IMR-90 (cell line): ENCODE results near the gene CSGALNACT2. TPM values are rescaled to one million over a fixed set of nuclear protein-coding genes. Genes with fewer than 3 reads are reported as not detected.

Experiments used
- ATAC-seq: fragments of 200-7000 bp; cut with Tn5 transposase; 2 replicates; pipeline ENCODE4 v1.9.1; 2020; ENCODE audit warnings: low read depth, mild to moderate bottlenecking, moderate library complexity
- BruUV-seq: library from RNA; stranded (reverse); fragments of 400-500 nt; replicated peaks from 2 replicates; lab custom pipeline; 2021; lab: Mats Ljungman, UMichigan
- CTCF ChIA-PET: fragments of 300-600 bp; formaldehyde crosslinking; extraction: SDS; loops from one replicate; lab custom pipeline; 2021; ENCODE audit warnings: antibody characterized with exemption; lab: Yijun Ruan, JAX
- POLR2A ChIA-PET: fragments of 300-600 bp; sonication (Branson Sonifier 250); formaldehyde crosslinking; loops from one replicate; lab custom pipeline; 2022; ENCODE audit warnings: antibody characterized with exemption; ENCODE audit not compliant: unreplicated experiment; lab: Charles Lee
- DNase-seq: peaks from one replicate; pipeline ENCODE4 v3.0.0; 2013
- H2AFZ ChIP-seq: replicated peaks from 2 replicates; pipeline ENCODE3; 2013; ENCODE audit warnings: low read length, mild to moderate bottlenecking; ENCODE audit not compliant: poor library complexity
- H2AK5ac ChIP-seq: 2 replicates; pipeline ENCODE4 v1.6.1; 2013; ENCODE audit warnings: low read depth, low read length, inconsistent platforms
- H2AK9ac ChIP-seq: replicated peaks from 2 replicates; pipeline ENCODE3; 2013; ENCODE audit warnings: mild to moderate bottlenecking, low read depth, low read length, moderate library complexity; ENCODE audit not compliant: poor library complexity
- H2BK120ac ChIP-seq: 2 replicates; pipeline ENCODE4 v1.6.1; 2013; ENCODE audit warnings: low read depth, low read length, inconsistent platforms
- H2BK15ac ChIP-seq: 3 replicates; pipeline ENCODE4 v1.6.1; 2013; ENCODE audit warnings: low read depth, low read length, inconsistent platforms
- H2BK20ac ChIP-seq: 2 replicates; pipeline ENCODE4 v1.6.1; 2013; ENCODE audit warnings: low read depth, mild to moderate bottlenecking, inconsistent platforms, low read length, moderate library complexity
- H2BK5ac ChIP-seq: 2 replicates; pipeline ENCODE4 v1.6.1; 2013; ENCODE audit warnings: mild to moderate bottlenecking, low read depth, low read length, inconsistent platforms; ENCODE audit not compliant: poor library complexity, severe bottlenecking
- H3K14ac ChIP-seq: replicated peaks from 2 replicates; pipeline ENCODE4 v1.6.1; 2013; ENCODE audit warnings: low read depth, low read length, inconsistent platforms
- H3K18ac ChIP-seq: 2 replicates; pipeline ENCODE4 v1.6.1; 2013; ENCODE audit warnings: low read depth, low read length, control low read depth
- H3K23ac ChIP-seq: 2 replicates; pipeline ENCODE4 v1.6.1; 2013; ENCODE audit warnings: low read depth, low read length, inconsistent platforms
- H3K27ac ChIP-seq: 2 replicates; pipeline ENCODE4 v1.5.1; 2013; ENCODE audit warnings: mild to moderate bottlenecking, control low read depth, low read length; ENCODE audit not compliant: insufficient read depth
- H3K27me3 ChIP-seq: 2 replicates; pipeline ENCODE4 v1.6.1; 2013; ENCODE audit warnings: low read length; ENCODE audit not compliant: control insufficient read depth, insufficient read depth
- H3K36me3 ChIP-seq: 2 replicates; pipeline ENCODE4 v1.6.1; 2013; ENCODE audit warnings: low read length, mixed read lengths; ENCODE audit not compliant: control insufficient read depth, insufficient read depth
- H3K4ac ChIP-seq: 2 replicates; pipeline ENCODE4 v1.6.1; 2013; ENCODE audit warnings: low read depth, low read length, inconsistent platforms
- H3K4me1 ChIP-seq: 2 replicates; pipeline ENCODE4 v1.6.1; 2013; ENCODE audit warnings: low read length, mixed read lengths; ENCODE audit not compliant: control insufficient read depth, insufficient read depth
- H3K4me2 ChIP-seq: 2 replicates; pipeline ENCODE4 v1.6.1; 2013; ENCODE audit warnings: low read depth, mild to moderate bottlenecking, control low read depth, low read length, moderate library complexity
- H3K4me3 ChIP-seq: 2 replicates; pipeline ENCODE4 v1.5.1; 2013; ENCODE audit warnings: low read depth, mild to moderate bottlenecking, control low read depth, low read length, moderate library complexity; ENCODE audit not compliant: insufficient read depth
- H3K56ac ChIP-seq: 2 replicates; pipeline ENCODE4 v1.6.1; 2013; ENCODE audit warnings: low read length, inconsistent platforms; ENCODE audit not compliant: insufficient read depth; ENCODE audit errors: extremely low read depth
- H3K79me1 ChIP-seq, 2 experiments: 2 replicates each; pipeline ENCODE4 v1.6.1; 2013; ENCODE audit warnings: low read length in 2 of 2, inconsistent platforms in 1 of 2, low read depth in 1 of 2
- H3K9ac ChIP-seq: 2 replicates; pipeline ENCODE4 v1.6.1; 2013; ENCODE audit warnings: low read depth, low read length, control low read depth
- H3K9me1 ChIP-seq: 2 replicates; pipeline ENCODE4 v1.6.1; 2013; ENCODE audit warnings: low read length, inconsistent platforms; ENCODE audit not compliant: insufficient read depth
- H3K9me3 ChIP-seq: 2 replicates; pipeline ENCODE4 v1.6.1; 2013; ENCODE audit warnings: low read length; ENCODE audit not compliant: control insufficient read depth, insufficient read depth
- H4K20me1 ChIP-seq: 2 replicates; pipeline ENCODE4 v1.6.1; 2013; ENCODE audit warnings: low read length, inconsistent platforms; ENCODE audit not compliant: insufficient read depth
- H4K5ac ChIP-seq: 2 replicates; pipeline ENCODE4 v1.6.1; 2013; ENCODE audit warnings: mild to moderate bottlenecking, low read depth, low read length, control low read depth
- H4K8ac ChIP-seq, 2 experiments: 2 replicates each; pipeline ENCODE4 v1.6.1; 2013; ENCODE audit warnings: low read depth in 2 of 2, low read length in 2 of 2, control low read depth in 1 of 2, inconsistent platforms in 1 of 2
- H4K91ac ChIP-seq: 2 replicates; pipeline ENCODE4 v1.6.1; 2013; ENCODE audit warnings: low read depth, low read length, inconsistent platforms; ENCODE audit not compliant: insufficient read depth
- CHD1 ChIP-seq: IDR thresholded peaks from 2 replicates; pipeline ENCODE4 v1.6.1; 2012; ENCODE audit warnings: low read depth, low read length, improper control_type of control experiment
- CTCF ChIP-seq: conservative IDR thresholded peaks from 2 replicates; pipeline ENCODE4 v1.5.1; 2012; ENCODE audit warnings: mild to moderate bottlenecking, low read depth, low read length, improper control_type of control experiment
- MXI1 ChIP-seq: IDR thresholded peaks from 2 replicates; pipeline ENCODE4 v1.6.1; 2012; ENCODE audit warnings: low read depth, mild to moderate bottlenecking, low read length, moderate library complexity, borderline replicate concordance
- POLR2A ChIP-seq: IDR thresholded peaks from 2 replicates; pipeline ENCODE4 v1.6.1; 2012; ENCODE audit warnings: mild to moderate bottlenecking, low read depth, low read length
- RAD21 ChIP-seq: IDR thresholded peaks from 2 replicates; pipeline ENCODE4 v1.6.1; 2012; ENCODE audit warnings: low read length, improper control_type of control experiment
- RFX5 ChIP-seq: IDR thresholded peaks from 2 replicates; pipeline ENCODE4 v1.8.0; 2012; ENCODE audit warnings: low read depth, mild to moderate bottlenecking, low read length, moderate library complexity
- SMC3 ChIP-seq: fragments of 150-350 bp; IDR thresholded peaks from 2 replicates; pipeline ENCODE4 v1.6.1; 2016; ENCODE audit warnings: low read depth, mild to moderate bottlenecking, antibody characterized with exemption, low read length, moderate library complexity
- WGBS, 2 experiments: methylation state at CpG; one replicate each; pipeline versions ENCODE4 v1.1.5 to v1.1.7; 2013; ENCODE audit warnings: missing lambda C conversion rate in 2 of 2; ENCODE audit not compliant: insufficient read length in 1 of 2; ENCODE audit errors: extremely low coverage in 2 of 2; 5-methylcytosine and 5-hydroxymethylcytosine counted together
- dilution Hi-C: fragments of 300-500 bp; cut with HindIII; formaldehyde crosslinking; loops from one replicate; pipeline ENCODE4 v1.14.3; 2018; ENCODE audit warnings: low sequenced_read_pairs; ENCODE audit not compliant: unreplicated experiment
- in situ Hi-C: fragments of 300-500 bp; cut with MboI; formaldehyde crosslinking; loops from 3 replicates; pipeline ENCODE4 v1.14.3; 2019; ENCODE audit warnings: low sequenced_read_pairs, inconsistent platforms, mixed read lengths
- intact Hi-C: fragments of 100-400 bp; cut with micrococcal nuclease; formaldehyde crosslinking; loops from 2 replicates; pipeline ENCODE4 v1.10.0; 2022
- polyA plus RNA-seq, 3 experiments: library from polyadenylated mRNA; depleted of rRNA; stranded (reverse); fragments of >200 nt; gene quantifications; 2 replicates each; pipeline ENCODE4 v1.2.3, GENCODE V29; 2012; ENCODE audit warnings: low replicate concordance in 1 of 3
- total RNA-seq: library from RNA; depleted of rRNA; stranded (reverse); fragments of >200 nt; gene quantifications from 2 replicates; pipeline ENCODE4 v1.2.3, GENCODE V29; 2012
- TF ChIP-seq, protein P1 (sequence below): fragments of 150-350 bp; IDR thresholded peaks from 2 replicates; pipeline ENCODE4 v1.6.1; 2017; ENCODE audit warnings: mild to moderate bottlenecking, antibody characterized with exemption, low read length, low read depth

The CSGALNACT2 gene
- total and polyA plus RNA-seq, 2 of the 4 experiments (the other 2 are of a cell fraction): 6.5 to 13.1 TPM

- no peaks in the 10 kb centered on the region for H3K9me1 ChIP-seq
- H3K56ac ChIP-seq: no peak overlapping the region
- no peak overlapping the region for H2AK5ac ChIP-seq
- intact Hi-C loops: loop anchor here (2.0 kb wide), 1 partner anchor 353 kb away; no protein-coding TSS in a partner anchor
- no peak overlapping the region for H3K23ac ChIP-seq
- H3K18ac ChIP-seq: no peak overlapping the region; the same call in 1 of the 2 replicates
- H3K4me1 ChIP-seq: peaks cover 10% of the 10 kb centered on the region
- H3K9ac ChIP-seq: no peak overlapping the region
- H3K27me3 ChIP-seq: no peaks in the 10 kb centered on the region; the same call in 1 of the 2 replicates
- no peaks in the 10 kb centered on the region for H3K79me1 ChIP-seq
- H2BK20ac ChIP-seq: no peak overlapping the region
- H4K5ac ChIP-seq: no peak overlapping the region; the same call in 1 of the 2 replicates
- CTCF ChIA-PET: no interaction called here
- DNase-seq (no peak), ATAC-seq (no peak)
- no peak overlapping the region for H2BK120ac ChIP-seq
- no peak overlapping the region for H3K27ac ChIP-seq
- H2BK5ac ChIP-seq: no peak overlapping the region
- H3K4me2 ChIP-seq: no peak overlapping the region
- dilution Hi-C loops: no loop called here
- TF ChIP-seq SMC3 (no peak), CTCF (no peak), MXI1 (no peak), RAD21 (no peak), CHD1 (no peak), POLR2A (no peak), RFX5 (no peak)
- TF ChIP-seq, protein P1, sequence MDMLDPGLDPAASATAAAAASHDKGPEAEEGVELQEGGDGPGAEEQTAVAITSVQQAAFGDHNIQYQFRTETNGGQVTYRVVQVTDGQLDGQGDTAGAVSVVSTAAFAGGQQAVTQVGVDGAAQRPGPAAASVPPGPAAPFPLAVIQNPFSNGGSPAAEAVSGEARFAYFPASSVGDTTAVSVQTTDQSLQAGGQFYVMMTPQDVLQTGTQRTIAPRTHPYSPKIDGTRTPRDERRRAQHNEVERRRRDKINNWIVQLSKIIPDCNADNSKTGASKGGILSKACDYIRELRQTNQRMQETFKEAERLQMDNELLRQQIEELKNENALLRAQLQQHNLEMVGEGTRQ: no peak
- BruUV-seq: no TSS peak
- no peak overlapping the region for H2BK15ac ChIP-seq
- POLR2A ChIA-PET: no interaction called here
- peak overlapping the region; percentile 15 for H2AK9ac ChIP-seq
- no peak overlapping the region for H4K8ac ChIP-seq
- H4K20me1 ChIP-seq: no peaks in the 10 kb centered on the region
- no peak overlapping the region for H2AFZ ChIP-seq
- H3K14ac ChIP-seq: no peak overlapping the region
- no peak overlapping the region for H3K4me3 ChIP-seq
- 76% methylated on average over 9 of the region's 20 CpGs; no CpG with 5 or more reads in 1 of the 2 experiments for WGBS, 2 experiments
- H4K91ac ChIP-seq: no peak overlapping the region
- no peak overlapping the region for H3K4ac ChIP-seq
- in situ Hi-C loops: loop anchor here (10.0 kb wide), 1 partner anchor 235 kb away; no protein-coding TSS in a partner anchor
- no peaks in the 10 kb centered on the region for H3K36me3 ChIP-seq
- H3K9me3 ChIP-seq: no peaks in the 10 kb centered on the region
Observed at GRCh38 chr10:43109671-43110249, 28.5 kb upstream of the CSGALNACT2 start.
